ENCODE results near the gene USP6NL. TPM values are rescaled to one million over a fixed set of nuclear protein-coding genes. Genes with fewer than 3 reads are reported as not detected.

Gene USP6NL
- total and polyA plus RNA-seq, 9 of the 15 experiments (the other 6 are each of a cell fraction or from before 2014, with no cell fraction given) = 3.2 to 26.6 (median 19.8) TPM

DNA sequence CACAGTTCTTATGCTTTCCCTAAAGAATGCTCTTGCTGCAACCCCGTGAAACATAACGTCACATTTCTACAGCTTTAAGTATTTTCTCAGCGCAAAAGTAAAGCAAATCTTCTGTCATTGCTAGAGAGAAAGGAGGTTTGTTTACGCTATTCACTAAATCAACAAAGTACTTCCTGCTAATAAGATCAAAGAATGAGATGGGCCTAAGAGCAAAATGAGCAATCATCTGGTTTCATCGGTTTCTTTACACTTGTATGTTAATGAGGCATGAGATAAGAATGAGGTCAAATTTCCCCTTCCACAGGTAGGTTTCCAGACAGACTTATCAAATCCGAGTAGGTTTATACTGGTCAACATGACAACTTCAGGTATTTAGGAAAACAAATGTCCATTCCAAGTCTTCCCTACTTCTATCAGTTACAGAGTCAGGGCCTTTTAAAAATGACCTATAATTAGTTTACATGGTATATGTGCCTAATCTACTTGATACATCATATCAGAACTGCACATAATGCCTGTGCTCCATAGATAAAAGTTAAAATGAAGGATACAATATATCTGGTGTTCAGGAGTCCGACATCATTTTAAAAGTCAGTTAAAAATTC lies 8.4 kb downstream of the USP6NL start (continued):
- TF ChIP-seq HMGN3 (IDR thresholded peaks at IDR 0.05; ENCODE audit: borderline replicate concordance, extremely low read depth, insufficient read length, low read depth, low read length) = peak; percentile 47
- TF ChIP-seq SMARCC2 (IDR thresholded peaks at IDR 0.05; ENCODE audit: low read depth) = peak; percentile 54
- peak; percentile 72 for TF ChIP-seq CCNT2 (IDR thresholded peaks at IDR 0.05; ENCODE audit: borderline replicate concordance, extremely low read depth, insufficient read length, low read depth, low read length)
- TF ChIP-seq CREM (IDR thresholded peaks at IDR 0.05; ENCODE audit: low read depth) = no peak; the same call in 1 of the 2 replicates

DNA sequence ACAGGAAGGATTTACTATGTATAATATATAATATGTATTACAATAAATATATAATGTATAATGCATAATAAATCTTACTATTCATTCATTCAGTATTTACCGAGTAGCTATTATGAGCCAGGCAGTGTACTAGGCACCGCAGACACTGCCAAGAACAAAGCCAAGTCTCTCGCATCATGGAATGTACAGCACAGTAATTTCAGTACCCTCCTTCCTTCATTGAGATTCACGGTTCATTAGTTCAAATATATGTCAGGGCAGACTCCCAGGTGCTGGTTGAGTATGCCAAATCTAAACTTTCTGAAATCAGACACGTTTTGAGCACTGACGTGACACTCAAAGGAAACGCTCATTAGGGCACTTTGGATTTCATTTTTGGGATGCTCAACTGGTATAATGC lies 9.1 kb downstream of the USP6NL start:
- peaks cover 100% of the 10 kb centered on the region for H3K79me2 ChIP-seq (ENCODE audit: control insufficient read depth, insufficient read depth, low read length)
- H3K9ac ChIP-seq (ENCODE audit: insufficient read depth in 1 of 2, low read depth in 2 of 2, low read length in 2 of 2) = peak overlapping the region in 1 of 2 experiments; percentile 39; a peak in 1 of 4 replicates
- WGBS (ENCODE audit: insufficient coverage, low coverage, missing lambda C conversion rate) = 42% methylated on average over 7 of the region's 7 CpGs
- in situ Hi-C loops (cut with MboI) = no loop called here
- ChIA-PET CTCF (ENCODE audit: low intra/inter-chr PET ratio) (no interaction called here), POLR2A (interaction anchor here (1.4 to 3.8 kb wide), 5 partner anchors 8 to 36 kb away, joined by 3 to 24 read pairs (median 8); partner anchors contain the start of gene USP6NL)
- no TSS peak for BruUV-seq (replicated peaks)
- peak; percentile 83 for TF ChIP-seq RBM25 (IDR thresholded peaks at IDR 0.05; ENCODE audit: low read depth, low read length, severe bottlenecking)
- TF ChIP-seq, protein P1, sequence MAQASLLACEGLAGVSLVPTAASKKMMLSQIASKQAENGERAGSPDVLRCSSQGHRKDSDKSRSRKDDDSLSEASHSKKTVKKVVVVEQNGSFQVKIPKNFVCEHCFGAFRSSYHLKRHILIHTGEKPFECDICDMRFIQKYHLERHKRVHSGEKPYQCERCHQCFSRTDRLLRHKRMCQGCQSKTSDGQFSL (CRISPR knock-in tag; IDR thresholded peaks at IDR 0.05) = no peak
- TF ChIP-seq, protein P1 (tag; IDR thresholded peaks at IDR 0.05) = no peak
- H2AFZ ChIP-seq (ENCODE audit: low read depth, low read length) = no peak overlapping the region
- no peak for DNase-seq (ENCODE audit: extremely low read depth in 1 of 4, low spot score in 3 of 4)
- H3K4me1 ChIP-seq (replicated peaks in 1 of 2; ENCODE audit: control insufficient read depth in 2 of 2, insufficient read depth in 2 of 2, low read length in 2 of 2) = peaks cover 26 to 61% of the 10 kb centered on the region in 2 experiments
- no peaks in the 10 kb centered on the region for H3K27me3 ChIP-seq (ENCODE audit: control insufficient read depth in 2 of 2, insufficient read depth in 2 of 2, low read length in 2 of 2)
- no peak for ATAC-seq
- no peaks in the 10 kb centered on the region for H3K9me3 ChIP-seq (replicated peaks; ENCODE audit: control insufficient read depth, insufficient read depth, low read depth, low read length)
- H4K20me1 ChIP-seq (replicated peaks; ENCODE audit: control insufficient read depth, insufficient read depth, low read length) = no peaks in the 10 kb centered on the region
- no peaks in the 10 kb centered on the region for H3K9me1 ChIP-seq (ENCODE audit: control insufficient read depth, insufficient read depth, low read length)
- no peak overlapping the region for H3K4me3 ChIP-seq
- intact Hi-C loops (cut with micrococcal nuclease) = no loop called here
- H3K4me2 ChIP-seq (ENCODE audit: insufficient read depth, low read length) = peak overlapping the region; percentile 72
- H3K36me3 ChIP-seq (ENCODE audit: control insufficient read depth, insufficient read depth, low read length) = peaks cover 8% of the 10 kb centered on the region; the same call in 1 of the 3 replicates
- peak overlapping the region; percentile 54 for H3K27ac ChIP-seq (ENCODE audit: extremely low read depth, low read depth, low read length)
- FAIRE-seq = no peak
